SK-N-SH (cell line): Measurements from ENCODE around the gene RAPGEF2. TPM values are rescaled to one million over a fixed set of nuclear protein-coding genes. Genes with fewer than 3 reads are reported as not detected.

Experiments
- CTCF ChIA-PET: fragments of 300-600, 350-600 bp; formaldehyde crosslinking; extraction: SDS; loops from one replicate; lab custom pipeline; 2021; lab: Yijun Ruan, JAX
- POLR2A ChIA-PET: fragments of 350-600 bp; sonication (Branson Sonifier 250); formaldehyde crosslinking; extraction: SDS; loops from one replicate; lab custom pipeline; 2020; ENCODE audit warnings: antibody characterized with exemption, inconsistent platforms; lab: Yijun Ruan, JAX
- DNase-seq: peaks from one replicate; pipeline ENCODE4 v3.0.0; 2012
- H2AFZ ChIP-seq: fragments of 200-600 bp; sonication (generic); 2 replicates; pipeline ENCODE4 v1.8.1; 2016; ENCODE audit warnings: antibody characterized with exemption, mild to moderate bottlenecking, low read depth
- H3F3A ChIP-seq: fragments of 200-600 bp; sonication (generic); replicated peaks from 2 replicates; pipeline ENCODE3; 2016; ENCODE audit warnings: antibody characterized with exemption, mild to moderate bottlenecking; ENCODE audit not compliant: insufficient read depth
- H3K27ac ChIP-seq, 2 experiments: fragments of 200-500 bp in 1 of 2; fragments of 200-600 bp in 1 of 2; sonication (Bioruptor generic) in 1 of 2; sonication (generic), shearing (Covaris generic) in 1 of 2; 2 replicates each; pipeline versions ENCODE4 v1.5.1 to v1.6.1; 2014 to 2016; ENCODE audit warnings: low read depth in 2 of 2, inconsistent platforms in 1 of 2, low read length in 1 of 2, mild to moderate bottlenecking in 1 of 2, mixed read lengths in 1 of 2
- H3K27me3 ChIP-seq: fragments of 200-600 bp; sonication (generic), shearing (Covaris generic); 2 replicates; pipeline ENCODE4 v1.6.1; 2016; ENCODE audit warnings: mixed run types; ENCODE audit not compliant: insufficient read depth
- H3K36me3 ChIP-seq, 2 experiments: fragments of 200-500 bp in 1 of 2; fragments of 200-600 bp in 1 of 2; sonication (Bioruptor generic) in 1 of 2; sonication (generic) in 1 of 2; replicated peaks in 1 of 2; 2 replicates each; pipeline versions ENCODE3 to v1.5.1; 2014 to 2016; ENCODE audit warnings: low read length in 1 of 2, mild to moderate bottlenecking in 1 of 2; ENCODE audit not compliant: insufficient read depth in 2 of 2, control insufficient read depth in 1 of 2
- H3K4me1 ChIP-seq, 2 experiments: fragments of 200-500 bp in 1 of 2; fragments of 200-600 bp in 1 of 2; sonication (Bioruptor generic) in 1 of 2; sonication (generic), shearing (Covaris generic) in 1 of 2; 2 replicates each; pipeline versions ENCODE4 v1.5.1 to v1.6.1; 2014 to 2016; ENCODE audit warnings: low read depth in 1 of 2, low read length in 1 of 2, mixed run types in 1 of 2; ENCODE audit not compliant: insufficient read depth in 2 of 2, control insufficient read depth in 1 of 2
- H3K4me2 ChIP-seq: fragments of 200-600 bp; sonication (generic), shearing (Covaris generic); 2 replicates; pipeline ENCODE4 v1.6.1; 2017; ENCODE audit warnings: mixed run types
- H3K4me3 ChIP-seq, 2 experiments: fragments of 200-500 bp in 1 of 2; fragments of 200-600 bp in 1 of 2; sonication (Bioruptor generic) in 1 of 2; sonication (generic), shearing (Covaris generic) in 1 of 2; 2 replicates each; pipeline versions ENCODE4 v1.5.1 to v1.8.1; 2014 to 2016; ENCODE audit warnings: low read depth in 2 of 2, inconsistent platforms in 1 of 2, low read length in 1 of 2, mild to moderate bottlenecking in 1 of 2, mixed read lengths in 1 of 2, moderate library complexity in 1 of 2
- H3K79me2 ChIP-seq: fragments of 200-600 bp; sonication (generic); 2 replicates; pipeline ENCODE4 v1.8.1; 2017; ENCODE audit warnings: mild to moderate bottlenecking; ENCODE audit not compliant: insufficient read depth
- H3K9ac ChIP-seq: fragments of 200-600 bp; sonication (generic); 2 replicates; pipeline ENCODE4 v1.6.1; 2017; ENCODE audit warnings: mixed run types
- H3K9me2 ChIP-seq: fragments of 200-600 bp; sonication (generic); 2 replicates; pipeline ENCODE4 v1.6.1; 2017; ENCODE audit warnings: mixed run types
- H3K9me3 ChIP-seq: fragments of 200-600 bp; sonication (generic); 2 replicates; pipeline ENCODE4 v1.6.1; 2017; ENCODE audit warnings: mixed run types, mild to moderate bottlenecking, moderate library complexity
- H4K20me1 ChIP-seq: fragments of 200-600 bp; sonication (generic); 2 replicates; pipeline ENCODE4 v1.6.1; 2017; ENCODE audit warnings: mild to moderate bottlenecking, mixed run types; ENCODE audit not compliant: insufficient read depth
- EZH2phosphoT487 ChIP-seq: fragments of 200-600 bp; sonication (generic); IDR thresholded peaks from 2 replicates; pipeline ENCODE4 v1.6.1; 2017; ENCODE audit warnings: low read depth, mixed run types, mild to moderate bottlenecking, antibody characterized with exemption, moderate library complexity, borderline replicate concordance
- FOXM1 ChIP-seq: IDR thresholded peaks from 2 replicates; pipeline ENCODE4 v1.4.0; 2012; ENCODE audit warnings: low read depth, mild to moderate bottlenecking
- GABPA ChIP-seq: IDR thresholded peaks from 2 replicates; pipeline ENCODE4 v1.4.0; 2012; ENCODE audit warnings: low read depth, mild to moderate bottlenecking
- GATA2 ChIP-seq: sonication (generic); formaldehyde crosslinking; IDR thresholded peaks from 2 replicates; pipeline ENCODE4 v1.5.0; 2020; ENCODE audit warnings: mild to moderate bottlenecking, missing genetic modification reagents
- NFIC ChIP-seq: IDR thresholded peaks from 2 replicates; pipeline ENCODE4 v1.4.0; 2012; ENCODE audit warnings: borderline replicate concordance
- RAD21 ChIP-seq: IDR thresholded peaks from 2 replicates; pipeline ENCODE4 v1.6.1; 2012; ENCODE audit warnings: mild to moderate bottlenecking, low read length
- RCOR1 ChIP-seq: fragments of 150-350 bp; IDR thresholded peaks from 2 replicates; pipeline ENCODE4 v1.6.1; 2017; ENCODE audit warnings: antibody characterized with exemption, low read length
- RFX5 ChIP-seq: IDR thresholded peaks from 2 replicates; pipeline ENCODE4 v1.6.1; 2012; ENCODE audit warnings: mild to moderate bottlenecking, improper control_type of control experiment, low read length
- SIN3A ChIP-seq: IDR thresholded peaks from 2 replicates; pipeline ENCODE4 v1.6.1; 2012; ENCODE audit warnings: low read depth, mild to moderate bottlenecking, low read length, moderate library complexity, borderline replicate concordance
- SMC3 ChIP-seq: IDR thresholded peaks from 2 replicates; pipeline ENCODE4 v1.6.1; 2012; ENCODE audit warnings: low read depth, low read length, improper control_type of control experiment
- TCF12 ChIP-seq: IDR thresholded peaks from 2 replicates; pipeline ENCODE4 v1.4.0; 2012
- WGBS: methylation state at CpG from one replicate; pipeline ENCODE4 v1.1.6; 2017; ENCODE audit warnings: low lambda C conversion rate; 5-methylcytosine and 5-hydroxymethylcytosine counted together
- polyA plus RNA-seq, 3 experiments: library from polyadenylated mRNA; depleted of rRNA; stranded (reverse); fragments of >200 nt; gene quantifications; 2 replicates each; pipeline ENCODE4 v1.2.3, GENCODE V29; 2012
- TF ChIP-seq, protein P1 (sequence below): fragments of 200-600 bp; sonication (generic); IDR thresholded peaks from 2 replicates; pipeline ENCODE4 v1.6.1; 2017; ENCODE audit warnings: antibody characterized with exemption, mild to moderate bottlenecking, moderate library complexity
- TF ChIP-seq, protein P2 (sequence below): IDR thresholded peaks from 2 replicates; pipeline ENCODE4 v1.4.0; 2012; ENCODE audit warnings: low read depth
- TF ChIP-seq, protein P3 (sequence below): IDR thresholded peaks from 2 replicates; pipeline ENCODE4 v1.4.0; 2012; ENCODE audit warnings: low read depth, borderline replicate concordance

The RAPGEF2 gene
- polyA plus RNA-seq, 1 of the 3 experiments (the other 2 are of a cell fraction), result 19.2 TPM

DNA sequence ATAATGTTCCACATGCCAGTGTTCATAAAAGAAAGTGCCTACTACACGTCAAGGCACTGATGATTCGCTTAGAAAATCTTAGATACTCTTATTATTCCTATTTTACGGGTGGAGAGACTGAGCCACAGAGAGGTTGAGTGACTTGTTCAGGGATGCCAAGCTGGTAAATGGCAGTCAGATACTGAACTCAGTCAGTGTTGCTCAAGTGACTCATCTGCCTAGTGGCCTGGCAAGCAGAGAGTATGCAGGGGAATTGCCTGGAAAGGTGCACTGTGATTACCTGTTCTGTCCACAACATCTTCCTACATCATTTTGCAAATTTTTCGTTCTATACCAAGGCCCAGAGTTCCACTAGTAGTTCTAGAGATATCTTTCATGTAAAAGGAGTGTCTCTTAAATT, 68.4 kb downstream of the RAPGEF2 start (continued):
- TF ChIP-seq, protein P1, sequence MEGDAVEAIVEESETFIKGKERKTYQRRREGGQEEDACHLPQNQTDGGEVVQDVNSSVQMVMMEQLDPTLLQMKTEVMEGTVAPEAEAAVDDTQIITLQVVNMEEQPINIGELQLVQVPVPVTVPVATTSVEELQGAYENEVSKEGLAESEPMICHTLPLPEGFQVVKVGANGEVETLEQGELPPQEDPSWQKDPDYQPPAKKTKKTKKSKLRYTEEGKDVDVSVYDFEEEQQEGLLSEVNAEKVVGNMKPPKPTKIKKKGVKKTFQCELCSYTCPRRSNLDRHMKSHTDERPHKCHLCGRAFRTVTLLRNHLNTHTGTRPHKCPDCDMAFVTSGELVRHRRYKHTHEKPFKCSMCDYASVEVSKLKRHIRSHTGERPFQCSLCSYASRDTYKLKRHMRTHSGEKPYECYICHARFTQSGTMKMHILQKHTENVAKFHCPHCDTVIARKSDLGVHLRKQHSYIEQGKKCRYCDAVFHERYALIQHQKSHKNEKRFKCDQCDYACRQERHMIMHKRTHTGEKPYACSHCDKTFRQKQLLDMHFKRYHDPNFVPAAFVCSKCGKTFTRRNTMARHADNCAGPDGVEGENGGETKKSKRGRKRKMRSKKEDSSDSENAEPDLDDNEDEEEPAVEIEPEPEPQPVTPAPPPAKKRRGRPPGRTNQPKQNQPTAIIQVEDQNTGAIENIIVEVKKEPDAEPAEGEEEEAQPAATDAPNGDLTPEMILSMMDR, result no peak
- no peak for TF ChIP-seq GABPA
- TF ChIP-seq GATA2 (CRISPR knock-in tag), result no peak
- no peak for TF ChIP-seq TCF12
- no peak for TF ChIP-seq SMC3
- TF ChIP-seq RFX5, result no peak
- TF ChIP-seq, protein P2, sequence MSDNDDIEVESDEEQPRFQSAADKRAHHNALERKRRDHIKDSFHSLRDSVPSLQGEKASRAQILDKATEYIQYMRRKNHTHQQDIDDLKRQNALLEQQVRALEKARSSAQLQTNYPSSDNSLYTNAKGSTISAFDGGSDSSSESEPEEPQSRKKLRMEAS, result no peak
- TF ChIP-seq RAD21, result no peak
- TF ChIP-seq NFIC, result no peak

DNA sequence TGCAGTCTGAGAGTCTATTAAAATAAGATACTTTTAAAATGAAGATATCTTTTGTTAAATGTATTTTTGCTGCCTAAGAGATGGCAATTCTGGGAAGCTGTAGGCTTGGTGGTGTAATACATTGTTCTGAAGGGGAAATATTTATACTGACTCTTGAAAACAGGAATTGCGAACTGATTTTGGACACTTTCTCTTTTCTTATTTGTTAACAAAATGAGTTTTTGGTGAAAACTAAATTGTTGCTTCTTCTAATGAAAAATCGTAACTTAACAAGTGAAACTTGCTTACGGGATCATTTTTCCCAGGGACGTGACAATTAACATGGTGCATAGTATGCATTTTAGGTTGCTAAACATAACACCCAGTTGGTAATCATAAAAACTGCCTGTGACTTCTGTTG, 71.0 kb downstream of the RAPGEF2 start:
- peaks cover 12% of the 10 kb centered on the region for H4K20me1 ChIP-seq
- ChIA-PET POLR2A (no interaction called here), CTCF (interaction anchor here (0.6 to 2.0 kb wide), 7 partner anchors 9 to 323 kb away, joined by 3 to 11 read pairs (median 5); no protein-coding TSS in a partner anchor)
- peaks cover 6 to 30% of the 10 kb centered on the region in 2 experiments for H3K4me1 ChIP-seq
- H3K36me3 ChIP-seq, result no peaks in the 10 kb centered on the region
- no peak overlapping the region for H3K4me3 ChIP-seq
- peaks cover 82% of the 10 kb centered on the region for H3K79me2 ChIP-seq
- WGBS, result 96% methylated on average over 4 of the region's 4 CpGs
- TF ChIP-seq RCOR1 (no peak), SIN3A (no peak), FOXM1 (no peak), EZH2phosphoT487 (no peak)
- TF ChIP-seq, protein P3, sequence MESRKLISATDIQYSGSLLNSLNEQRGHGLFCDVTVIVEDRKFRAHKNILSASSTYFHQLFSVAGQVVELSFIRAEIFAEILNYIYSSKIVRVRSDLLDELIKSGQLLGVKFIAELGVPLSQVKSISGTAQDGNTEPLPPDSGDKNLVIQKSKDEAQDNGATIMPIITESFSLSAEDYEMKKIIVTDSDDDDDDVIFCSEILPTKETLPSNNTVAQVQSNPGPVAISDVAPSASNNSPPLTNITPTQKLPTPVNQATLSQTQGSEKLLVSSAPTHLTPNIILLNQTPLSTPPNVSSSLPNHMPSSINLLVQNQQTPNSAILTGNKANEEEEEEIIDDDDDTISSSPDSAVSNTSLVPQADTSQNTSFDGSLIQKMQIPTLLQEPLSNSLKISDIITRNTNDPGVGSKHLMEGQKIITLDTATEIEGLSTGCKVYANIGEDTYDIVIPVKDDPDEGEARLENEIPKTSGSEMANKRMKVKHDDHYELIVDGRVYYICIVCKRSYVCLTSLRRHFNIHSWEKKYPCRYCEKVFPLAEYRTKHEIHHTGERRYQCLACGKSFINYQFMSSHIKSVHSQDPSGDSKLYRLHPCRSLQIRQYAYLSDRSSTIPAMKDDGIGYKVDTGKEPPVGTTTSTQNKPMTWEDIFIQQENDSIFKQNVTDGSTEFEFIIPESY, result no peak
- no peak overlapping the region for H3K9ac ChIP-seq
- no peak for DNase-seq
- no peaks in the 10 kb centered on the region for H3K27me3 ChIP-seq
- peaks cover 20% of the 10 kb centered on the region for H3F3A ChIP-seq
- no peaks in the 10 kb centered on the region for H3K9me3 ChIP-seq
- H3K27ac ChIP-seq, result peak overlapping the region in 1 of 2 experiments; percentile 87; a peak in 1 of 4 replicates
- no peaks in the 10 kb centered on the region for H3K9me2 ChIP-seq
- no peak overlapping the region for H3K4me2 ChIP-seq
- H2AFZ ChIP-seq, result no peak overlapping the region
